HG02840 (cell line): ENCODE measurements around the gene LRRC4B.

Experiments
- ATAC-seq: cut with Tn5 transposase; IDR thresholded peaks from one replicate; pipeline ENCODE4 v1.9.1; 2021; ENCODE audit warnings: mild to moderate bottlenecking, moderate library complexity, moderate number of reproducible peaks; ENCODE audit not compliant: unreplicated experiment, low FRiP score

The LRRC4B gene

DNA sequence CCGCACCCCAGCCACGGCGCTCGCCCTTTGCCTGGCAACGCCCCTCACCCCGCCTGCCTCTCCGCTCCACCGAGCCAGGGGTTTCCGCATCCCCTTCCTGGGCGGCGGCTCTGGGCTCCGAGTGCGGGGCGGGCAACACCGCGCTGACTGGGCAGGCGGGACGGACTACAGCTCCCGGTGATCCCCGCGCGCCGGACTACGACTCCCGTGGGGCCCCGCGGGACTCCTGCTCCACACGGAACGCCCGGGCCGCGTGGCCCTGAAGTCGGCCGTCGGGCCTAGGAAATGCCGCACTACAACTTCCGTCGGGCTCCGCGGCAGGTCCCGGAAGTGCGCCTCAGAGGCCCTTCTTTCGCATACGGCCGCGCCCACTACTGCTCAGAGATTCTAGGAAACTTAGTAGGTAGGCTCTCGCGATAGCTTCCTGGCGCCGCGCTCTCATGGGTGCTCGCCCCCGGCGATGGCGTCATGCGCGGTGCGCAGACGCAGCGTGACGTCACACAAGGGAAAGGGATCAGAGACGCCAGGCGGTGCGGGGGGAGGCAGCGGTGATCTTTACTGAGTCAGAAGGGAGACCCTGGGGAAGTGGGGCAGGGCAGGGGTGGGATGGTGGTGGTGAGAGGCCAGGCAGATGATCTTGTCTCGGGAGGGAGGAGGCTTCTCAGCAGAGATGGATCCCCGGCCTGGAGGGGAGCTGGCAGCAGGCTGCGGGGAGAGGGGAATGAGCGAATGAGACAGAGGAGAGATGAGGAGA, 57.0 kb downstream of the LRRC4B start, which contains the start of gene JOSD2:
Gene JOSD2, minus strand, starts transcription at position 123 of the 754 bp plus-strand sequence. CDS start 760 bp downstream, outside the sequence.
- ATAC-seq: peak; percentile 88

DNA sequence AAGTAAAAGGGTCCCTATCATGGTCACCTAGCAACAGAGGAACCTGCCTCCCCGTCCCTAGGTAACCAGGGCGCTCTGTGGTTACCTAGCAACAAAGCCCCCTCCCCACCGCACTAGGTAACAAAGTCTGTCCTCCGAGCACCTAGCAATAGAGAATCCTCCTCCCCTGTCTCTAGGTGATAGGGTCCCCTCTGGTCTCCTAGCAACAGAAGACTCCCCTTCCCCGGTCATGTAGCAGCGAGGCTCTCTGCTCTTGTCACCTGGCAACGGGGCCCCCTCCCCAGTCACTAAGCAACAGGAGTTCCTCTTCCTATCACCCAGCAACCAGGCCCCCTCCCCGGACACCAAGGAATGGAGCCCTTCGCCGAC, 57.6 kb downstream of the LRRC4B start:
- no peak for ATAC-seq

DNA sequence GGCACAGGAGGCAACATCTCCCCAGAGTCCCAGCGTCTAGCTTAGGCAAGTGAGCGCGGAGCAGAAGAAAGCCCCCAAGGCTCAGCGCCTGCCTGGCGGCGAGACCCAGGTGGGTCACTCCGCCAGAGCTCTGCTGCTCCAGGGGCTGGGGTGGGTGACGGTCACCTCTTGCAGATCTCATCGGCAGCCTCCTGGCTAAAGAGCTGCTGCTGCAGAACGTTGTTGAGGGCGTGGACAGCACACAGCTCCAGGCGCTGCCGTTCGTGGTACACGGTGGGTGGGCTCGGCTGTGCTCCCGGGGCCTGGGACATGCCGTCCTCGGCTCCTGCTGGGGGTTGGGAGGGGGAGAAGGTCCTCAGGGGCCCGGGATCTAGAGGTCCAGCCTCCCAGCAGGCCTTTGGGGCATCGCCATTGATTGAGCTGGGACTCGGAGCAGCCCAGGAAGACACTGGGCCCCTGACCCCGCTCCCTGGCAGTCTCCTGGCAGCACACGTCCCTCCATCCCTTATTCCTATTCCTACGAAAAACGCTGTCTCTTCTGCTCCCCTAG, 58.0 kb downstream of the LRRC4B start:
- no peak for ATAC-seq

DNA sequence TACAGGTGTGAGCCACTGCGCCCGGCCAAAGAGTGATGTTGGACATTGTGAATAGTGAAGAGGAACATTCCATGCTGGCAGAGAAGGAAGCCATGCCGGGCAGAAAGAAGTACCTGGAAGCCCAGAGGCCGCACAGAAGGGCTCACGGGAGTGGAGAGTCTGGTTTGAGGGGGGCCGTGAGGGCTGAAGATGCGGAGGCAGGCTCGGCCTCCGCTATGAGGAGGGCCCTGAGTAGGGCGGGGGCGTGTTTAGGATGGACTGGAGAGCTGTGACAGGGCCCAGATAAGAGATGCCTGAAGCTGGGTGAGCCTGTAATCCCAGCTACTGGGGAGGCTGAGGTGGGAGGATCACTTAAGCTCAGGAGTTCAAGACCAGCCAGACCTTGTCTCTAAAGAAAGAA, 58.9 kb downstream of the LRRC4B start:
- no peak for ATAC-seq

DNA sequence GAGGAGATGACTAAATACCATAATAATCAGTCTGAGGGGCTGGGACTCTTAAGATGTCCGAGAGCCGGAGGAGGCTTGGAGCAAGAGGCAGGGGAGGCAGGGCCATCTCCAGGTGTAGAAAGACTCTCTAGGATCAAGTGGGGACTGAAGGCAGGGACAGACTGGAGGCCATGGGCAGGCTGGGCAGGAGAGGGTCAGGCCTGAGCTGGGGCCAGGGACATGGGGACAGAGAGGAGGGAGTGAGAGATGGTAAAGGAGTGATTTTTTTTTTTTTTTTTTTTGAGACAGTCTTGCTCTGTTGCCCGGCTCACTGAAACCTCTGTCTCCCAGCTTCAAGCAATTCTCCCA, 59.4 kb downstream of the LRRC4B start:
- ATAC-seq: no peak

DNA sequence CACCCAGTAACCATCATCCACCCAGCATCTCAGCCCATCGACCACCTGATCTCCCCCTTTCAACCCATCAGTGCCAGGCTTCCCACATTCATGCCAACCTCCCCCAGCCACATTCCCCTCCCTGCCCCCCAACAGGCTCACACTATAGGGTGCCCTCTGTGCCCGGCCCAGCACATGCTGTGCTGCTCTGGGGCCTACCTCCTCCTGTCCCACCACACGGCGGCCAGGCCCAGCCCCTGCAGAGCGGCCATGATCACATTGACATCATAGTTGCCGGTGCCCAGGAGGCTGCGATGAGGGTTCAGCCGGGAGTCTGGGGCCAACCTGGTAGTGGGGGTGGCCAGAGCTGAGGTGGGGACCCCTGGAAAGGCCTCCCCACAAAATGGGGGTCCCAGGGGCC, 60.9 kb downstream of the LRRC4B start:
- ATAC-seq: no peak

DNA sequence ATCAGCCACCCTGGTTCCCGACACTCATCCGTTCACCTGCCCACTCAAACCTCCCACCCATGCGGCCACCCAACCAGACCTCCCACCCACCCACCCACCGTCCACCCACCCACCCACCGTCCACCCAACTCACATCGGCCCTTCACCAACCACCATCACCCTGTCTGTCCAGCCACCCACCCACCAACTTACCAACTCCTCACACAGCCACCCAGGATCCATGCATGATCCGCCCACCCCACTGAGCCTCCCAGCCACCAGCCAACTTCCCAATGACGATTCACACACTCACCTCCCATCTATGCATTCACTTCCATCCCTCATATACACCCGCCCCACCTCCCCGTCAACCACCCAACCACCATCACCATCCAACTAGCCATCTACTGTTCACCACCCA, 61.5 kb downstream of the LRRC4B start:
- ATAC-seq: no peak

DNA sequence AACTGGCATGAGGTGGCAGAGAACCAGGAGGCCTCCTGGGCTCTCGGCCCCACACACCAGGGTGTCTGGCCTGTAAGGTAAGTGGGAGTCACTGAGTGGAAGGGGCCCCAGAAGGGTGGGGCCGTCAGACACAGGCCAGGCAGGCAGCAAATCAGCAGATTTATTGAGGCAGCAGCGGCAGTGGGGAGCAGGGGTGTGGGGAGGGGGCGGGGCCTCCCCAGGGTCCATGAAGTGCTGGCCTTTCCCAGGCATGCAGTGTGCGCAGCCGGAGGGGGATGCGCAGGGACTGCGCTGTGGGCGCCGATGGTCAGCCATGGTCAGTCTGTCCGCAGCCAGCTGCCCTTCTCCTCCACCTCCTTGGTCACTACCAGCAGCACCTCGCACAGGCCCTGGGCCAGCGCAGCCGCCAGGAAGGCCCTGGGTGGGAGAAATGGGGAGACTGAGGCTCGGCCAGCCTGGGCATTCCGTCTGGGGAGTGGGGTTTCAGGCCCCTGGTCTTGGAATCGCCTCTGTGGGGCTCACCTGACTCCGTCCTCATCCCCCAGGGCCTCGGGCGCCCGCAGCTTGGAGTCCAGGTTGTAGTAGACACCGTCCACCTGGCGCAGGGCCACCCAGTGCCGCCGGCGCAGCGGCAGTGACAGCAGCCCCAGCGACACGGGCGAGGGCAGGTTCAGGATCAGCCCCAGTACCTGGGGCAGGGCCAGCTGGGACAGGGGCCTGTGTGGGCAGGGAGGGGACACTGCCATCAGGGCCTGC, 62.2 kb downstream of the LRRC4B start:
- ATAC-seq: no peak

DNA sequence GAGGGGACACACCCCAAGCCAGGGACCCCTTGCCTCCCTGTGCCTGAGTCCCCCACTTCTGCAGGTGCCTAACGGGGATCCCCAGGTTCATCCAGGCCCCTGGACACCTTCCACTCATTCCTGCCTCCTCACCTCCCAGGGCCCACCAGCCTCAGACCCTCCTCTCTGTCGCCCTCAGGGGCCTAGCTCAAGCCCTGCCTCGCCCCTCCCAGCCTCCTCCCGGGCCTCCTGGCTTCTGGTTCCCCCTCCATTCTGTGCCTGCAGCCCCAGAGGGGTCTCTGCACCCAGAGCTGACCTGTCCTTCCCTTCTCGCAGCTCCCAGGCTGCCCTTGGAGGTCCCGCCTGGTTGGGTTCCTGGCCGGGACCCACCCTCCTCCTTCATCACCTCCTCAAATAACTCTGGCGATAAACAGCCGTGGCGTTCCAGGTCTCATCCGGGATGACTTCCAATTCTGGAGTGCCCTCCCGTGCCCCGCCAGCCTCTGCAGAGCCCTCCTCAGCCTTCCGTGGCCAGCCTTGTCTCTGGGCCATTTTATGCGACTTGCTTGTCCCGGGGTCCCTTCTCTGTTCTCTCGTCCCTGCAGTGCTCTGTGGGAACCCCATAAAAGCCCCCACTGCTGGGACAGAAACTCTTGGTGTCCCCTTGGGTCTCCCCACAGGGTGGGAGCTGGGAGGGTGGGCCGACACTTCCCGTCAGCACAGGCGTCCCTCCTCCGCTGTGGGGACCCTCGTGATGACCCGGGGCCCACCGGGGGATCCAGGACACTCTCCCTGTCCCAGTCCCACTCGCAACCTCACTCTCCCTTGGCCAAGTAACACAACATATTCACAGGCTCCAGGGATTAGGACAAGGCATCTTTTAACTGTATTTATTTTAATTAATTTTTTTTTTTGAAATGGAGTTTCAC, 66.4 kb downstream of the LRRC4B start:
- no peak for ATAC-seq

DNA sequence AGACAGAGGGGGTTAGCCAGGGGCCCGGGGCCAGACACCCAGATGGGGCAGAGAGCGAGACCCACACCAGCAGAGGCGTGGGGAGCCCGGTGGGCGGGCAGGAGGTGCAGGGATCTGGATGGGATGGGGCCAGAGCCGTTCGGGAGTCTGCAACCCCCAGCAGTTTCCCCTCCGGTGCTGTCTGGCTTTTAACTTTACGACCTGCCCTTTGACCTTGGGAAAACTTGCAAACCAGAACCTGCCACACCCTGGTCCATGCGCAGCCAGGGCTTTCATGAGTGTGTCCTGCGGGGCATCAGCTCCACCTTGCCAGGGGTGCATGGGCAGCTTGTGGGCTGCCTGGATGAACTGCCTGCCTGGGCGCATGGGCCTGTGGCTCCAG, 67.1 kb downstream of the LRRC4B start:
- no peak for ATAC-seq

DNA sequence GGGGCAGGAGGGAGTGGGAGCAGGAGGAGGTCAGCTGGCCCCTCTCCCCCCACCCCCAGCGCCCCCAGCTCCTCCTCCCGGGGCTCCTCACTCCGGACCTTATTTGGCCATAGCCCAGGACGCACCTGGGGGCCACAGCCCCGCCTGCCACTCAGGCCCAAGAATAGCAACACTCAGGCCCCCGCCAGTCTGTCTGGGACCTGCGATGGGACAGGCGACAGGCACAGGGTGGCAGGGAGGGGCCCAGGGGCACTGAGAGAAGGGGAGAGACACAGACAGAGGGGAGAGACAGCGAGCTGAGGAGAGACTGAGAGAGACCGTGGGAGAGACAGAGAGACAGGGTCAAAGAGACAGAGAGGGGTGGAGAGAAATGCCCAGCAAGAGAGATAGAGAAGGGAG, 67.5 kb downstream of the LRRC4B start:
- no peak for ATAC-seq

DNA sequence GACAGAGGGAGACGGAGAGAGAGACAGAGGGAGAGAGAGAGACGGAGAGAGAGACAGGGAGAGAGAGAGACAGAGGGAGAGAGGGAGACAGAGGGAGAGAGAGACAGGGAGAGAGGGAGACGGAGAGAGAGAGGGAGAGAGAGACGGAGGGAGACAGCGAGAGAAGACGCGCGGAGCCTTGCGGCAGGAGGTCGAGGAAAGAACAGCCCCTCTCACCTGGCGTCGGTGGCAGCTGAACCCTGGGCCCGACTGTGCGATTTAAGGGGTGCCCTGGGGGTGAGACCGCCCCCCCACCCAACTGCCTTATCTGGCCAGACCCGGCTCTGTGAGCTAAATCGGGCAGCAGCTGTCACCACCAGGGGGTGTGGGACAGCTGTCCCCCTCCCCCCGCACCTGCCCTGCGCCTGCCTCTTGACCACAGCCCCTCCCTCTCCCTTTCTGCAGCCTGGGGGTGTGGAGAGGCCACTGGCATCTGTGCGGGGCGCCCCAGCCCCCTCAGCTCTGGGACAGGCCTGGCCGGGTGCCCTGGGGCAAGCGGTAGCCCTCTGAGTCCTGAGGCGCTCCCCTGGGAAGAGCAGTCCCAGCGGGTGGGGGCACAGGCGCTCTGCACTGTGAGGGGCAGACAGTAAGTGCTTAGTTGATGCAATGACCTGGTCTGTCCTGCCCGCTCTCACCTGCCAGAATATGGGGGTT, 68.0 kb downstream of the LRRC4B start:
- ATAC-seq: no peak

DNA sequence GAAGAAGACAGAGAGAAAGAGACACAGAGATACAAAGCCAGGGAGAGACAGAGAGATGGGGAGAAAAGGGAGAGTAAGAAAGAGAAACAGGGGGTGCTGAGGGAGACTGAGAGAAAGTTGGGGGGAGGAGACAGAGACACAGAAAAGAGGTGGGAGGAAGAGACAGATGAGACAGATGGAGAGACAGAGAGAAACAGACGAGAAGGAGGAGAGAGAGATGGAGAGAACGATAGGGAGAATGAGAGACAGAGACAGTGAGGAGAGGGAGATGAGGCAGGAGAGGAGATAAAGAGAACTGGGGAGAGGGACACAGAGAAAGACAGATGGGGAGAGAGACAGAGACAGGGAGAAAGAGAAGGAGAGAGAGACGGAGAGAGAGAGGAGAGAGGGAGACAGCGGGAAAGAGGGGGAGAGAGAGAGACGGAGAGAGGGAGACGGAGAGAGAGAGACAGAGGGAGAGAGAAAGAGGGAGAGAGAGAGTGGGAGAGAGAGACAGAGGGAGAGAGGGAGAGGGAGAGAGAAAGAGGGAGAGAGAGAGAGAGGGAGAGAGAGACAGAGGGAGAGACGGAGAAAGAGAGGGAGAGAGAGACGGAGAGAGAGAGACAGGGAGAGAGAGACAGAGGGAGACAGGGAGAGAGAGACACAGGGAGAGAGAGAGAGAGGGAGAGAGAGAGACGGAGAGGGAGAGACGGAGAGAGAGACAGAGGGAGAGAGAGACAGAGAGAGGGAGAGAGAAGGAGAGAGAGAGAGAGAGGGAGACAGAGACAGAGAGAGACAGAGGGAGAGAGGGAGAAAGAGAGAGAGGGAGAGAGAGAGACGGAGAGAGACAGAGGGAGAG, 69.8 kb downstream of the LRRC4B start:
- ATAC-seq: no peak

DNA sequence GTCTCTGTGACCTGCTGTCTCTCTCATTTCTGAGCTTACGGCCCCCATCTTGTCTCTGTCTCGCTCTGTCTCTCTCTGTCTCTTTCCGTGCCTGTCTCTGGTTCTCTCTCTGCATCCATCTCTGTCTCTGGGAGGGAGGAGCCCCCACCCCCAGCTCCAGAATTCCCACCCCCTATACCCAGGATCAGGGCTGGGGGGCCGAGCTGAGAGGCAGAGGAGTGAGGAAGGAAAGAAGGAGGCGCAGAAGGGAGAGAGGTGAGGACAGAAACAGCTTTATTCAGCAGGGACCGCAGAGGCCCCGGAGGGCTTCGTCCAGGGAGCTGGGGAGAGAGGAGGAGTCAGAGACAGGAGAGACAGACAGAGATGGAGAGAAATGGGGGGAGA, 71.2 kb downstream of the LRRC4B start:
- ATAC-seq: no peak

DNA sequence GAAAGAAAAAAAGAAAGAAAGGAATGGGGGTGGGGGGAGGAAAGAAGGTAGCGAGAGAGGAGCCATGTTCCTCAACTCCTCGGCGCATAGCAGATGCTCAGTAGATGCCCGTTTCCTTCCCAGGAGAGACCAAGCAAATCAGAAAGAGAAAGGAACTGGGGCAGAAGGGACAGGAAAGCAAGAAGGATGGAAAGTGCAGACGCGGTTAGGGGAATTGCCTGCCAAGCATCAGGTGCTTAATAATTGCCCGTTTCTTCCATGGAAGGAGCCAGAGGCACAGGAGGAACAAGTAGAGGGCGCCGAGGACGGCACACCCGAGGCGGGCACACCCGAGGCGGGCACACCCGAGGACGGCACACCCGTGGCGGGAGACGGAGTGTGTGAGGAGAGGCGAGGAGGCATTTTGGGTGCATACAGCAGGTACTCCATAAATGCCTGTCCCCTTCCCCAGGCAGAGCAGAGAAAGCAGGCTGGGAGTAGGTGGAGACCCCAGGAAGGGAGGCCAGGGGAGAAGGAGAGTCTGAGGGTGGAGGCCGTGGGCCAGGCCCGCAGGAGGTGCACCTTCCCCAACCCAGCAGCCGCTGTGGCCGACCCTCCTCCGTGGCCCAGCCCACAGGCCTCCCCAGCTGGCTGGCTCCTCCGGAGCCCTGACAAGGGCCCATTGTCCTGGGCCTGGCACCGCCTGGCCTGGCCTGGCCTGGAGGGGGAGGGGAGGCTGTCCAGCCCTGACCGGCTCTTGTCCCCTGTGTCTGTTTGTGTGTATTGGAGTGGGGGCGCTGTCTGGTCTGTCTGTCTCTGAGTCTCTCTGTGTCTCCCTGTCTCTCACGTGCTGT, 71.8 kb downstream of the LRRC4B start:
- no peak for ATAC-seq

DNA sequence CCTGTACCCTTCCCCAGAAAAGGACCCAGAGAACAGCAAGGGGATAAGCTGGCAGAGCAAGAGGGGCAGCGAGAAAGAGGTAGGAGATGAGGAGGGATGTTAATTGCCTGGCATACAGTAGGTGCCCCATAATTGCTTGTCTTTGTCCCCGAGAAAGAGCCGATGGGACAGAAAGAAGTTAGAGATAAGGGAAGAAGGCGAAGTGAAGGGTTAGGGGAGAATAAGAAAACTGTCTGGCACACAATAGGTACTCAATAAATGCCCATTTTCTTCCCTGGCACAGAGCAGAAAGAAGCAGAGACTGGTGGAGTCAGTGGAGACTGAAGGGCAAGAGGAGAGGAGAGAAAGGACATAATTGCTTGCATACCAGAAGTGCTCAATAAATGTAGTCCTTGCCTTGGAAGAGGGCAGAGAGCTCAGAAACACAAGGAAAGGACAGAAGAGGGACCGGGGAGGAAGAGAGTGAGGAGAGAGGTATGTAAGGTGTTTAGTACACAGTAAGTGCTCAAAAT, 73.2 kb downstream of the LRRC4B start:
- ATAC-seq: no peak

DNA sequence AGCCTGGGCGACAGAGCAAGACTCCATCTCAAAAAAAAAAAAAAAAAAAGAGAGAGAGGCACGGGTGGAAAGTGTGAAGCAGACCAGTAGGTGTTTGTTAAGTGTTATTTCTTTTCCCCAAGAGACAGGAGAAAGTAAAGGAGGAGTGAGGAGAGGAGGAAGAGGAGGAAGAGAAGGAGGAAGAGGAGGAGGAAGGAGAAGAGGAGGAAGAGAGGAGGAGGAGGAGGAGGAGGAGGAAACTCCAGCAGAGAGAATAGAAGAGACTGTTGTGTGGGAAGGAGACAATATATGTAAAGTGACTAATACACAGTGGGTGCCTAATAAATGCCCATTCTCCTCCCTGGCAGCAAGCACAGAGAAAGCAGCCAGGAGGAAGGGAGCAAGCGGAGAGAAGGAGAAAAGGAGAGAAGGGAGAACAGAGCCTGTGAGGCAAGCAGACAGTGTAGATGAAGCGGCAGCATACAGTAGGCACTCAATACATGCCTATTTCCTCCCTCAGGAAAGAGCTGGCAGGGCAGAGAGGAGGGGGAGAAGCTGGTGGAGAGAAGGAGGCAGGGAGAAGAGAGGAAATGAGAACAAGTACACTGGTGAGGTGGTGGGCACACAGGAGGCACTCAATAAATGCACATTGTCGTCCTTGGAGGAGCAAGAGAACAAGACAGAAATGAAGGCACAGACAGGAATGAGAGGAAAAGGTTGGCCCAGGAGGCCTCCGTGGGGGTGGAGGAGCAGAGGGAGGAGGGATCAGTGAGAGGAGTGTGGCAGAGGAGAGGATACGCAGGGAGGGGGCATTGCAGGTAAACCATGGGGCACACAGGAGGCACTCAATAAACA, 73.8 kb downstream of the LRRC4B start:
- no peak for ATAC-seq
